ENCODE measurements around the gene LIN7A. TPM values are rescaled to one million over a fixed set of nuclear protein-coding genes. Genes with fewer than 3 reads are reported as not detected.

LIN7A gene
- total and polyA plus RNA-seq, 7 donors, result 0.60 to 10.7 (median 4.6) TPM

DNA sequence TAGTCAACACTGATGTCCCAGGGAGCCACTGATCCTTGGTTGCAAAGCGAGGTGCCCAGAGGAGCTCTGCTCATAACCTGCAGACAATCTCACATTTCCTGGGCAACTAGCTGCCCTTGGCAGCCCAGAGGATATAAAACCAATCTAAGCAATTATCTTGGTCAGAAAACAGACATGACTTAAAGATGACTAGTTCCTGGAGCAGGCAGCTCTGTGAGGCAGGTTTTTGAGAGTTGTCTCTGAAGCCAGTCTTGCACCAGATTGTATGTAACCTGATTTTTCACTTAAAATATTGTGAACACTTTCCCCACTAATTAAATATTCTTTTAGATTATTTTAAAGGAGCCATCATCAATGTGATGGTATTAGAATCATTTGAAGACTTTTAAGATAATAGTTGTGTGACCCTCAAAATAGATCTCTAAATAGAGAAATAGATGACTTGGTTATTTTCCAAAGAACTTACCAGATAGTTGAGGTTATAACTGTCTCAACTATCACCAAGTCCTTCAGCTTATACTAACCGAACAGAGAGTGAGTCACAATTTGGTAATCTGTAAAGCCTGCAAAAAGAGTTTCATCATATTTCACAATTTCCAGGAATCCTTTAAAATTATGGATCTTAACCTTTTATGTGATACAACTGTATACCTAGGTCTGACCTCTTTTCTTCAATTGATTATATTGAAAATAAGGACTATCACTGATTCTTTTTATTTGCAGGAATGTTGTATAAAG, 75.9 kb downstream of the LIN7A start:
- no peak for DNase-seq
- Histone ChIP-seq H3K27me3 (no peaks in the 10 kb centered on the region), H3K27ac (no peak overlapping the region), H3K36me3 (no peaks in the 10 kb centered on the region), H3K4me3 (no peak overlapping the region), H3K9me3 (no peaks in the 10 kb centered on the region), H3K4me1 (peaks cover 0 to 8% (median 0%) of the 10 kb centered on the region in 4 donors)
- WGBS, 2 donors, result 75 to 85% methylated on average over 2 of the region's 2 CpGs
- TF ChIP-seq POLR2AphosphoS5 (IDR thresholded peaks at IDR 0.05) (no peak), POLR2A (IDR thresholded peaks at IDR 0.05) (no peak), EP300 (IDR thresholded peaks at IDR 0.05) (no peak)
- TF ChIP-seq, protein P1, sequence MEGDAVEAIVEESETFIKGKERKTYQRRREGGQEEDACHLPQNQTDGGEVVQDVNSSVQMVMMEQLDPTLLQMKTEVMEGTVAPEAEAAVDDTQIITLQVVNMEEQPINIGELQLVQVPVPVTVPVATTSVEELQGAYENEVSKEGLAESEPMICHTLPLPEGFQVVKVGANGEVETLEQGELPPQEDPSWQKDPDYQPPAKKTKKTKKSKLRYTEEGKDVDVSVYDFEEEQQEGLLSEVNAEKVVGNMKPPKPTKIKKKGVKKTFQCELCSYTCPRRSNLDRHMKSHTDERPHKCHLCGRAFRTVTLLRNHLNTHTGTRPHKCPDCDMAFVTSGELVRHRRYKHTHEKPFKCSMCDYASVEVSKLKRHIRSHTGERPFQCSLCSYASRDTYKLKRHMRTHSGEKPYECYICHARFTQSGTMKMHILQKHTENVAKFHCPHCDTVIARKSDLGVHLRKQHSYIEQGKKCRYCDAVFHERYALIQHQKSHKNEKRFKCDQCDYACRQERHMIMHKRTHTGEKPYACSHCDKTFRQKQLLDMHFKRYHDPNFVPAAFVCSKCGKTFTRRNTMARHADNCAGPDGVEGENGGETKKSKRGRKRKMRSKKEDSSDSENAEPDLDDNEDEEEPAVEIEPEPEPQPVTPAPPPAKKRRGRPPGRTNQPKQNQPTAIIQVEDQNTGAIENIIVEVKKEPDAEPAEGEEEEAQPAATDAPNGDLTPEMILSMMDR (IDR thresholded peaks at IDR 0.05), result no peak
- intact Hi-C loops (cut with DNase I), result no loop called here

GRCh38 chr12:80860928-80861327, 76.8 kb downstream of the LIN7A start:
- Histone ChIP-seq H3K4me1 (peaks cover 0 to 8% (median 0%) of the 10 kb centered on the region in 4 donors), H3K27me3 (no peaks in the 10 kb centered on the region), H3K4me3 (no peak overlapping the region), H3K9me3 (no peaks in the 10 kb centered on the region), H3K27ac (no peak overlapping the region), H3K36me3 (no peaks in the 10 kb centered on the region)
- TF ChIP-seq EP300 (IDR thresholded peaks at IDR 0.05), result no peak
- TF ChIP-seq, protein P1 (IDR thresholded peaks at IDR 0.05), result no peak
- TF ChIP-seq POLR2AphosphoS5 (IDR thresholded peaks at IDR 0.05), result no peak
- no peak for TF ChIP-seq POLR2A (IDR thresholded peaks at IDR 0.05)
- no peak for DNase-seq
- intact Hi-C loops (cut with DNase I), result no loop called here
- WGBS, 2 donors, result 82 to 89% methylated on average over 5 of the region's 5 CpGs

DNA sequence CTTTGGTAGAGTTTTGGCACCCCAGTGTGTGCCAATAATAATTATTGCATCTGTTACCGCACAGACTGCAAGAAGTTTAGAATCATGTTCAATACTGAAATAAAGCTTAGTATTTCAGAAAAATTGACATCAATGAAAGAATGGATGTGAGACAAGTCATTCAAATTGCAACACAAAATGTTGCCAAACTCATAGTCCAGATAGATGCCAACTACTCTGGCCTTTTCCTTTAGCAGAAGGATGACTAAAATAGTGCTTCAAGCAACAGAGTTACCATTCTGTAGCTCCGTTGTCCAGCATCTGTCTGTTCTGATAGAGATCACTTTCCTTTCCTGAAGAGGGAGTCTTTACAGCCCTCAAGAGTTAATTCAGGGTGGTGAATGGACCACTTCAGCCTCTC, 77.5 kb downstream of the LIN7A start:
- no peaks in the 10 kb centered on the region for H3K27me3 ChIP-seq
- no peaks in the 10 kb centered on the region for H3K36me3 ChIP-seq
- 70 to 73% methylated on average over 2 of the region's 2 CpGs for WGBS, 2 donors
- no peak overlapping the region for H3K27ac ChIP-seq
- TF ChIP-seq POLR2AphosphoS5 (IDR thresholded peaks at IDR 0.05) (no peak), POLR2A (IDR thresholded peaks at IDR 0.05) (no peak), EP300 (IDR thresholded peaks at IDR 0.05) (no peak)
- TF ChIP-seq, protein P1 (IDR thresholded peaks at IDR 0.05), result no peak
- H3K4me1 ChIP-seq, result peaks cover 0 to 8% (median 0%) of the 10 kb centered on the region in 4 donors
- H3K4me3 ChIP-seq, result no peak overlapping the region
- H3K9me3 ChIP-seq, result no peaks in the 10 kb centered on the region
- DNase-seq, result no peak
- intact Hi-C loops (cut with DNase I), result no loop called here

DNA sequence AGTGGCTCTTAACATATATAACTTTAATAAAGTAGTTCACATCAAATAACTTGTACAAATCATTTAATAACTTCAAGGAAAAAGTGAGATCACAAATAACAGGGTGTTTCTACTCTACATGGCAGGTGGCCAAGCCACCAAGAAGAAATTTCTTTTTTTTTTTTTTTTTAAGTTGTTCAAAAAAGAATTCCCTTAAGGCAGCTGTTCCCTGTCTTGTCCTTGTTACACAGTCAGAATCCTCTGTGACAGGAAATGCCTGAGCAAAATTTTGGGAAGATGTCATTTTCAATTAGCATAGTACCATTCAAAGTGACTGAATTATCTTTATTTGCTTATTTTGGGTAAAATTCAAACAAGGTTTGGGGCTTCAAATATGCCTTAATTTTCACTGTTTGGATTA, 79.4 kb downstream of the LIN7A start:
- no peak for TF ChIP-seq POLR2AphosphoS5 (IDR thresholded peaks at IDR 0.05)
- TF ChIP-seq, protein P1 (IDR thresholded peaks at IDR 0.05), result no peak
- no peak for TF ChIP-seq EP300 (IDR thresholded peaks at IDR 0.05)
- no peak for TF ChIP-seq POLR2A (IDR thresholded peaks at IDR 0.05)
- intact Hi-C loops (cut with DNase I), result no loop called here
- Histone ChIP-seq H3K36me3 (no peaks in the 10 kb centered on the region), H3K27me3 (no peaks in the 10 kb centered on the region), H3K4me1 (no peaks in the 10 kb centered on the region), H3K9me3 (no peaks in the 10 kb centered on the region), H3K4me3 (no peak overlapping the region), H3K27ac (no peak overlapping the region)
- no peak for DNase-seq

DNA sequence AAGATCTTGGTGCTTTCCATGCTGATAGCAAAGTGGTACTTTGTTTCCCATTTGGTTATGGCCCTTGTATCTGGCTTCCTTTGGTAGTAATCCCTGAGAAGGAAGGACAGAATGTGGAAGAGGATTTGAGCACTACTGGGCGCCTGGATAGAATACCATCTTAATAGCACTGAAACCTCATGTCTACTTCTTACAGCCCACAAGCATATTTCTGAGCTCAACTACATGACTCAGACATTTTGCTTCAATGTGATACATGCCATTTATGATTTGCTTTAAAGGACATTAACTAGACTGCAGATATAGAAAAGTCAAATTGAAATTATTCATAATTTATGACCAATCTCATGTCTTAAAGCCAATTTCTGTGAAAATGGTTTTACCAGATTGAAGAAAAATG, 80.4 kb downstream of the LIN7A start:
- intact Hi-C loops (cut with DNase I), result no loop called here
- Histone ChIP-seq H3K4me1 (no peaks in the 10 kb centered on the region), H3K4me3 (no peak overlapping the region), H3K27me3 (no peaks in the 10 kb centered on the region), H3K27ac (no peak overlapping the region), H3K9me3 (no peaks in the 10 kb centered on the region), H3K36me3 (no peaks in the 10 kb centered on the region)
- 90 to 96% methylated on average over 1 of the region's 1 CpG for WGBS, 2 donors
- DNase-seq, result no peak
- TF ChIP-seq, protein P1 (IDR thresholded peaks at IDR 0.05), result no peak
- no peak for TF ChIP-seq EP300 (IDR thresholded peaks at IDR 0.05)
- TF ChIP-seq POLR2A (IDR thresholded peaks at IDR 0.05), result no peak
- TF ChIP-seq POLR2AphosphoS5 (IDR thresholded peaks at IDR 0.05), result no peak
